GM12878 (cell line): ENCODE measurements around the gene TMEM201. TPM values are rescaled to one million over a fixed set of nuclear protein-coding genes. Genes with fewer than 3 reads are reported as not detected.

ENCODE experiments used
- CHD1 ChIP-seq: IDR thresholded peaks from 2 replicates; pipeline ENCODE4 v1.6.1; 2012; ENCODE audit warnings: low read depth, low read length, improper control_type of control experiment
- CUX1 ChIP-seq: IDR thresholded peaks from 2 replicates; pipeline ENCODE4 v1.6.1; 2012; ENCODE audit warnings: improper control_type of control experiment, low read depth, low read length; ENCODE audit not compliant: insufficient replicate concordance
- ELK1 ChIP-seq: IDR thresholded peaks from 2 replicates; pipeline ENCODE4 v1.6.1; 2012; ENCODE audit warnings: low read depth, low read length, improper control_type of control experiment
- EP300 ChIP-seq, 2 experiments: fragments of 150-350 bp in 1 of 2; IDR thresholded peaks; 2 replicates each; pipeline ENCODE4 v1.6.1; 2011 to 2012; ENCODE audit warnings: low read depth in 2 of 2, low read length in 2 of 2, borderline replicate concordance in 1 of 2, improper control_type of control experiment in 1 of 2, inconsistent platforms in 1 of 2; ENCODE audit not compliant: control insufficient read depth in 1 of 2
- GABPA ChIP-seq: IDR thresholded peaks from 2 replicates; pipeline ENCODE4 v1.6.1; 2014; ENCODE audit warnings: antibody characterized with exemption, low read depth, mild to moderate bottlenecking, inconsistent platforms
- IRF3 ChIP-seq: fragments of 450-650 bp; IDR thresholded peaks from 2 replicates; pipeline ENCODE4 v1.6.1; 2014; ENCODE audit warnings: mild to moderate bottlenecking
- NFYB ChIP-seq: IDR thresholded peaks from 2 replicates; pipeline ENCODE4 v1.6.1; 2011; ENCODE audit warnings: low read depth, mild to moderate bottlenecking, low read length, improper control_type of control experiment, moderate library complexity; ENCODE audit not compliant: insufficient read depth
- POLR2AphosphoS2 ChIP-seq: IDR thresholded peaks from 2 replicates; pipeline ENCODE4 v1.6.1; 2011; ENCODE audit warnings: low read depth, mild to moderate bottlenecking, low read length, improper control_type of control experiment, moderate library complexity
- ZBTB33 ChIP-seq: fragments of 450-650 bp; IDR thresholded peaks from 2 replicates; pipeline ENCODE4 v1.6.1; 2017; ENCODE audit warnings: mild to moderate bottlenecking
- ZBTB4 ChIP-seq: fragments of 450-650 bp; formaldehyde crosslinking; IDR thresholded peaks from 2 replicates; pipeline ENCODE4 v1.4.0; 2022; ENCODE audit warnings: mild to moderate bottlenecking, moderate library complexity
- ZSCAN29 ChIP-seq: fragments of 450-650 bp; IDR thresholded peaks from 2 replicates; pipeline ENCODE4 v1.6.1; 2017; ENCODE audit warnings: mild to moderate bottlenecking, moderate library complexity
- polyA plus RNA-seq, 11 experiments: library from polyadenylated mRNA; depleted of rRNA in 4 of 11; unstranded in 6 of 11; stranded (reverse) in 5 of 11; fragments of >200 nt; fragmentation: Nextera tagmentation in 4 of 11; fragmentation: Illumina TruSeq in 1 of 11; extraction: Ambion mirVana in 4 of 11; extraction: Trizol in 1 of 11; gene quantifications; 1 replicate in 1 of 11; 2 replicates in 10 of 11; pipeline versions ENCODE4 v1.2.1 to v1.2.3, GENCODE V29; 2011 to 2016; ENCODE audit warnings: inconsistent platforms in 2 of 11, missing spikeins in 2 of 11, low read depth in 1 of 11
- total RNA-seq, 4 experiments: library from RNA; depleted of rRNA in 3 of 4; stranded (reverse); fragments of >200 nt in 3 of 4; fragmentation: Illumina TruSeq in 1 of 4; extraction: Trizol in 1 of 4; gene quantifications; 2 replicates each; pipeline versions ENCODE4 v1.2.1 to v1.2.3, GENCODE V29; 2013 to 2021

The TMEM201 gene
- total and polyA plus RNA-seq, 10 of the 15 experiments (the other 5 are each of a cell fraction or from before 2014, with no cell fraction given), result 0.13 to 26.6 (median 6.1) TPM

- TF ChIP-seq GABPA, result no peak
- no peak for TF ChIP-seq ELK1
- no peak for TF ChIP-seq IRF3
- no peak for TF ChIP-seq ZSCAN29
- no peak for TF ChIP-seq ZBTB33
- TF ChIP-seq EP300 (IDR thresholded peaks at IDR 0.05; ENCODE audit: borderline replicate concordance in 1 of 2, control insufficient read depth in 1 of 2, low read depth in 2 of 2, low read length in 2 of 2), result no peak
- TF ChIP-seq POLR2AphosphoS2, result no peak; the same call in 1 of the 2 replicates
- TF ChIP-seq NFYB, result no peak
- no peak for TF ChIP-seq ZBTB4 (CRISPR knock-in tag)
- no peak for TF ChIP-seq CUX1
- no peak for TF ChIP-seq CHD1
Measured at GRCh38 chr1:9654051-9654833, 65.5 kb downstream of the TMEM201 start (continued).
